ENCODE data around the gene HDAC5.

The HDAC5 gene

DNA sequence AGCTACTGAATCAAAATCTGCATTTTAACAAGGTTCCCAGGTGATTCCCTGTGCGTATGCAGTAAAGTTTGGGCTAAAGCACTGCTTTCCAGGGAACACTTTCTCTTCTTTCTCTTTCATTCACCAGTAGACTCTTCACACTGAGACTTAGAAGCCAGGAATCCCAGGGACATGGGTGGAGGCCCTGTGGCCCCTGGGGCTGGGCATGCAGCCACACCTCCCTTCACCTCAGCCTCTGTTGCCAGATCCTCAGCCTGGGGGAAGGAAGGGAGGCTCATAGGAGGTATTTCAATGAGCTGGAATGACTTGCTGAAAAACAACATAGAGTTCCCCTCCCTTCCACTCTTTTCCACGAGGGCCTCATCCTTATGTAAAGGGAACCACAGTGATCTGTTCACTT lies 51.7 kb downstream of the HDAC5 start:
- peak overlapping the region; percentile 82 for H3K4me3 ChIP-seq (ENCODE audit: low read depth, low read length)
- peak overlapping the region; percentile 95 for H3K27ac ChIP-seq
- no peaks in the 10 kb centered on the region for H3K27me3 ChIP-seq (ENCODE audit: insufficient read depth, low read depth, severe bottlenecking)
- H3K9me3 ChIP-seq (ENCODE audit: severe bottlenecking) = no peaks in the 10 kb centered on the region
- DNase-seq = no peak
- peaks cover 36% of the 10 kb centered on the region for H3K36me3 ChIP-seq
- TF ChIP-seq, protein P1, sequence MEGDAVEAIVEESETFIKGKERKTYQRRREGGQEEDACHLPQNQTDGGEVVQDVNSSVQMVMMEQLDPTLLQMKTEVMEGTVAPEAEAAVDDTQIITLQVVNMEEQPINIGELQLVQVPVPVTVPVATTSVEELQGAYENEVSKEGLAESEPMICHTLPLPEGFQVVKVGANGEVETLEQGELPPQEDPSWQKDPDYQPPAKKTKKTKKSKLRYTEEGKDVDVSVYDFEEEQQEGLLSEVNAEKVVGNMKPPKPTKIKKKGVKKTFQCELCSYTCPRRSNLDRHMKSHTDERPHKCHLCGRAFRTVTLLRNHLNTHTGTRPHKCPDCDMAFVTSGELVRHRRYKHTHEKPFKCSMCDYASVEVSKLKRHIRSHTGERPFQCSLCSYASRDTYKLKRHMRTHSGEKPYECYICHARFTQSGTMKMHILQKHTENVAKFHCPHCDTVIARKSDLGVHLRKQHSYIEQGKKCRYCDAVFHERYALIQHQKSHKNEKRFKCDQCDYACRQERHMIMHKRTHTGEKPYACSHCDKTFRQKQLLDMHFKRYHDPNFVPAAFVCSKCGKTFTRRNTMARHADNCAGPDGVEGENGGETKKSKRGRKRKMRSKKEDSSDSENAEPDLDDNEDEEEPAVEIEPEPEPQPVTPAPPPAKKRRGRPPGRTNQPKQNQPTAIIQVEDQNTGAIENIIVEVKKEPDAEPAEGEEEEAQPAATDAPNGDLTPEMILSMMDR (IDR thresholded peaks at IDR 0.05; ENCODE audit: low read depth, low read length) = no peak

DNA sequence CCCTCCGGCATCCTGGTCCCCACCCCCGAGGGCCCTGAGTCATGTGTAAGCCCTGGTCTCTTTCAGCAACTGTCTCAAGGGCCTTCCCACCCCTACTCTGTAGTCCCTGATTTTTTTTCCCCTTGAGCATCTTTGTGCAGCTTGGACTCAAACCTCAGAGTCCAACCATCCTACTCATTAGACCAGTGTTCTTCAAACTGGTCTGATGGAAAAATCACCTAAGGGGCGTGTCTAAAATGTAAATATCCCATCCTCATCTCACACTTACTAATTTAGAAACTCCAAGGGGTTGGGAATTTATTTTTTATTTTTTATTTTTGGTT lies 52.3 kb downstream of the HDAC5 start:
- H3K9me3 ChIP-seq (ENCODE audit: severe bottlenecking) = no peaks in the 10 kb centered on the region
- no peak for DNase-seq
- H3K27me3 ChIP-seq (ENCODE audit: insufficient read depth, low read depth, severe bottlenecking) = no peaks in the 10 kb centered on the region
- H3K27ac ChIP-seq = peak overlapping the region; percentile 95
- H3K4me3 ChIP-seq (ENCODE audit: low read depth, low read length) = peak overlapping the region; percentile 82
- H3K36me3 ChIP-seq = peaks cover 32% of the 10 kb centered on the region
- TF ChIP-seq, protein P1 (IDR thresholded peaks at IDR 0.05; ENCODE audit: low read depth, low read length) = no peak

DNA sequence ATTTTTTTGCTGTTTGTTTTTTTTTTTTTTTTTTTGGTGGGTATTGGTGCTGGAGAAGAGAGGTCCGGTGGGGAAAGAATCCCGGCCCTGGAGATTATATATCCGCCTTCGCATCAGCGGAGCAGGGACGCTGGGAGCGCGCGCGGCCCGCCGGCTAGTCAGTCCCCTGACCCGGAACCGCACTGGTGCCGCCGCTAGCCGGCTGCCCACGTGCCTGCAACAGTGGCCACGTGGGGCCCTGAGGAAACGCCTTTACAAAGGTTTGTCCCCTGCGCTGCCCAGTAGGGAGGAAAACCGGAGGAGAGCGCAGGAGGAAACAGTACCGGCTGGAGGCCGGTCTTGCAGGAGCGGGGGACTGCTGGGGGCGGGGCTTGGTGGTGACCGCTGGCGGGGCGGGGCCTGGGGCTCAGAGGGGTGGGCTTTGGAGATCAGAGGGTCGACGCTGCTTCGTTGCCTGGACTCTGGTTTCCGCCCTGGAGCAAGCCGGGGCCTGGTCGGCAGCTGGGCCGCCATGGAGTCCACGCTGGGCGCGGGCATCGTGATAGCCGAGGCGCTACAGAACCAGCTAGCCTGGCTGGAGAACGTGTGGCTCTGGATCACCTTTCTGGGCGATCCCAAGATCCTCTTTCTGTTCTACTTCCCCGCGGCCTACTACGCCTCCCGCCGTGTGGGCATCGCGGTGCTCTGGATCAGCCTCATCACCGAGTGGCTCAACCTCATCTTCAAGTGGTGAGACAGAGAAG lies 52.8 kb downstream of the HDAC5 start, which contains the start of gene G6PC3:
G6PC3 (plus strand) TSS at position 281 of the 743 bp plus-strand sequence; CDS start at position 512, 231 bp downstream.
- Histone ChIP-seq H3K27ac (peak within 1 kb of the TSS; percentile 95), H3K36me3 (peaks cover 28% of the 10 kb centered on the region), H3K4me3 (ENCODE audit: low read depth, low read length) (peak within 1 kb of the TSS; percentile 82), H3K27me3 (ENCODE audit: insufficient read depth, low read depth, severe bottlenecking) (no peaks in the 10 kb centered on the region), H3K9me3 (ENCODE audit: severe bottlenecking) (no peaks in the 10 kb centered on the region)
- TF ChIP-seq, protein P1 (IDR thresholded peaks at IDR 0.05; ENCODE audit: low read depth, low read length) = no peak
- DNase-seq = peak; percentile 100

DNA sequence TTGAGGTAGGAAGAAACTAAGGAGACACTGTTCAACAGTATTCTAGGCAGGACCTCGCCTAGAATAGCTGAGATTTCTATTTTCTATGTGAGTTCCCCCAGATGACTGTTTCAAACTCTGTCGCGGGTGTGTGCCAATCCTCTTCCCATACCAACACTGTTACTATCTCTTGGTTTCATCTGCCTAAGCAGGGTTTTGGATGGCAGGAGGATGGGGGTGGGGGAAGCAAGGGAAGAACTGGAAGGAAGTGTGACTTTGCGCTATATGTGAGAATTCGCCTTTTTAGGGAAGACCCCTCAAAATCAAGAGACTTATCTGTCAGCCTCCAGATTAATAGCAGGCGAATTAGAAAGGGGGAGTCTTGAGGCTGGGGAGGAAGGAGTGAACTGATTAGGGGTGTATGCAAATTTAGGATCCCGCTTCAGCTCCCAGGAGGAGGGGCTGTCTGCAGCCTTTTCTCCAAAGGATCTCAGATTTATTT lies 53.4 kb downstream of the HDAC5 start:
- peak; percentile 50 for DNase-seq
- TF ChIP-seq, protein P1 (IDR thresholded peaks at IDR 0.05; ENCODE audit: low read depth, low read length) = no peak
- Histone ChIP-seq H3K27me3 (ENCODE audit: insufficient read depth, low read depth, severe bottlenecking) (no peaks in the 10 kb centered on the region), H3K9me3 (ENCODE audit: severe bottlenecking) (no peaks in the 10 kb centered on the region), H3K27ac (peak overlapping the region; percentile 95), H3K36me3 (peaks cover 22% of the 10 kb centered on the region), H3K4me3 (ENCODE audit: low read depth, low read length) (peak overlapping the region; percentile 82)

DNA sequence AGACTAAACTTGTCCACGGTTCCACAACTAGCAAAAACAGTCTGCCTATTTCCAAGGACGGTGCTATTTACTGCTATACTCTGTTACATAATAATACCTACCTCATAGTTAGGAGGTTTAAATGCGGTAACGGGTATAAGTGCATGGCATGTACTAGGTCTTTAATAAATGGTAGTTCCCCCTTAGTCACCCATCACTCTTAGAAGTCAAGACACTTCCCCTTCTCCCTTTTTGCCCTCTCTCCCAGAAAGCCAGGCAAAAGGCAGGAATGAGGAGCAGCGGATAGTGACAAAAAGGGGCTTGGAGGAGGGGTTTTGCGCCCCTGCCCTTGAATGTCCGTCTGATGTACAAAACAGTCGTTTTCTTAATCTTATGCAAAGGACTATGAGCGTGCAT lies 55.9 kb downstream of the HDAC5 start:
- no peaks in the 10 kb centered on the region for H3K9me3 ChIP-seq (ENCODE audit: severe bottlenecking)
- H3K36me3 ChIP-seq = peaks cover 27% of the 10 kb centered on the region
- TF ChIP-seq, protein P1 (IDR thresholded peaks at IDR 0.05; ENCODE audit: low read depth, low read length) = no peak
- H3K4me3 ChIP-seq (ENCODE audit: low read depth, low read length) = no peak overlapping the region
- no peak for DNase-seq
- H3K27ac ChIP-seq = peak overlapping the region; percentile 99
- H3K27me3 ChIP-seq (ENCODE audit: insufficient read depth, low read depth, severe bottlenecking) = no peaks in the 10 kb centered on the region

Measured in WERI-Rb-1 (cell line).